ENCODE data around the gene RHBDL3.

DNA sequence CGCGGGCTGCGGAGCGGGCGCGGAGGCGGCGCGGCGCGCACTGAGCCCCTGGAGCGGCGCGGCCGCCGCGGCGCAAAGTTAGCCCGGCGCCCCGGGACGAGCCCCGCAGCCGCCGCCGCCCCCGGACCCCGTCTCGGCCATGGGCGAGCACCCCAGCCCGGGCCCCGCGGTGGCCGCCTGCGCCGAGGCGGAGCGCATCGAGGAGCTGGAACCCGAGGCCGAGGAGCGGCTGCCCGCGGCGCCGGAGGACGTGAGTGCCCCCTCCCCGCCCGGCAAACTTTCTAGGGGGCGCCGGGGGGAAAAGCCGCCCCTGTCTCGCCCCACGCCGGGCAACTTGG lies 388 bp downstream of the RHBDL3 start:
- TF ChIP-seq, protein P1, sequence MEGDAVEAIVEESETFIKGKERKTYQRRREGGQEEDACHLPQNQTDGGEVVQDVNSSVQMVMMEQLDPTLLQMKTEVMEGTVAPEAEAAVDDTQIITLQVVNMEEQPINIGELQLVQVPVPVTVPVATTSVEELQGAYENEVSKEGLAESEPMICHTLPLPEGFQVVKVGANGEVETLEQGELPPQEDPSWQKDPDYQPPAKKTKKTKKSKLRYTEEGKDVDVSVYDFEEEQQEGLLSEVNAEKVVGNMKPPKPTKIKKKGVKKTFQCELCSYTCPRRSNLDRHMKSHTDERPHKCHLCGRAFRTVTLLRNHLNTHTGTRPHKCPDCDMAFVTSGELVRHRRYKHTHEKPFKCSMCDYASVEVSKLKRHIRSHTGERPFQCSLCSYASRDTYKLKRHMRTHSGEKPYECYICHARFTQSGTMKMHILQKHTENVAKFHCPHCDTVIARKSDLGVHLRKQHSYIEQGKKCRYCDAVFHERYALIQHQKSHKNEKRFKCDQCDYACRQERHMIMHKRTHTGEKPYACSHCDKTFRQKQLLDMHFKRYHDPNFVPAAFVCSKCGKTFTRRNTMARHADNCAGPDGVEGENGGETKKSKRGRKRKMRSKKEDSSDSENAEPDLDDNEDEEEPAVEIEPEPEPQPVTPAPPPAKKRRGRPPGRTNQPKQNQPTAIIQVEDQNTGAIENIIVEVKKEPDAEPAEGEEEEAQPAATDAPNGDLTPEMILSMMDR (IDR thresholded peaks at IDR 0.05) = no peak
- no peak for TF ChIP-seq ARID4B (CRISPR knock-in tag; IDR thresholded peaks at IDR 0.05; ENCODE audit: borderline replicate concordance)
- TF ChIP-seq, protein P2, sequence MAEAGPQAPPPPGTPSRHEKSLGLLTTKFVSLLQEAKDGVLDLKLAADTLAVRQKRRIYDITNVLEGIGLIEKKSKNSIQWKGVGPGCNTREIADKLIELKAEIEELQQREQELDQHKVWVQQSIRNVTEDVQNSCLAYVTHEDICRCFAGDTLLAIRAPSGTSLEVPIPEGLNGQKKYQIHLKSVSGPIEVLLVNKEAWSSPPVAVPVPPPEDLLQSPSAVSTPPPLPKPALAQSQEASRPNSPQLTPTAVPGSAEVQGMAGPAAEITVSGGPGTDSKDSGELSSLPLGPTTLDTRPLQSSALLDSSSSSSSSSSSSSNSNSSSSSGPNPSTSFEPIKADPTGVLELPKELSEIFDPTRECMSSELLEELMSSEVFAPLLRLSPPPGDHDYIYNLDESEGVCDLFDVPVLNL (CRISPR knock-in tag; IDR thresholded peaks at IDR 0.05; ENCODE audit: borderline replicate concordance, low read depth) = no peak
- TF ChIP-seq ZBTB43 (CRISPR knock-in tag; IDR thresholded peaks at IDR 0.05) = no peak
- TF ChIP-seq NR2C2 (CRISPR knock-in tag; IDR thresholded peaks at IDR 0.05) = no peak
- TF ChIP-seq SOX15 (CRISPR knock-in tag; IDR thresholded peaks at IDR 0.05) = no peak
- TF ChIP-seq IRF2 (CRISPR knock-in tag; IDR thresholded peaks at IDR 0.05; ENCODE audit: borderline replicate concordance, low read depth) = no peak
- TF ChIP-seq ESRRA (CRISPR knock-in tag; IDR thresholded peaks at IDR 0.05; ENCODE audit: borderline replicate concordance) = no peak
- TF ChIP-seq, protein P3, sequence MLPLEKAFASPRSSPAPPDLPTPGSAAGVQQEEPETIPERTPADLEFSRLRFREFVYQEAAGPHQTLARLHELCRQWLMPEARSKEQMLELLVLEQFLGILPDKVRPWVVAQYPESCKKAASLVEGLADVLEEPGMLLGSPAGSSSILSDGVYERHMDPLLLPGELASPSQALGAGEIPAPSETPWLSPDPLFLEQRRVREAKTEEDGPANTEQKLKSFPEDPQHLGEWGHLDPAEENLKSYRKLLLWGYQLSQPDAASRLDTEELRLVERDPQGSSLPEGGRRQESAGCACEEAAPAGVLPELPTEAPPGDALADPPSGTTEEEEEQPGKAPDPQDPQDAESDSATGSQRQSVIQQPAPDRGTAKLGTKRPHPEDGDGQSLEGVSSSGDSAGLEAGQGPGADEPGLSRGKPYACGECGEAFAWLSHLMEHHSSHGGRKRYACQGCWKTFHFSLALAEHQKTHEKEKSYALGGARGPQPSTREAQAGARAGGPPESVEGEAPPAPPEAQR (CRISPR knock-in tag; IDR thresholded peaks at IDR 0.05) = no peak
- no peak for TF ChIP-seq SMAD3 (CRISPR knock-in tag; IDR thresholded peaks at IDR 0.05; ENCODE audit: borderline replicate concordance)
- TF ChIP-seq, protein P4, sequence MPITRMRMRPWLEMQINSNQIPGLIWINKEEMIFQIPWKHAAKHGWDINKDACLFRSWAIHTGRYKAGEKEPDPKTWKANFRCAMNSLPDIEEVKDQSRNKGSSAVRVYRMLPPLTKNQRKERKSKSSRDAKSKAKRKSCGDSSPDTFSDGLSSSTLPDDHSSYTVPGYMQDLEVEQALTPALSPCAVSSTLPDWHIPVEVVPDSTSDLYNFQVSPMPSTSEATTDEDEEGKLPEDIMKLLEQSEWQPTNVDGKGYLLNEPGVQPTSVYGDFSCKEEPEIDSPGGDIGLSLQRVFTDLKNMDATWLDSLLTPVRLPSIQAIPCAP (CRISPR knock-in tag; IDR thresholded peaks at IDR 0.05) = no peak
- TF ChIP-seq NFE2L1 (CRISPR knock-in tag; IDR thresholded peaks at IDR 0.05) = no peak
- no peak for TF ChIP-seq GABPB1 (CRISPR knock-in tag; IDR thresholded peaks at IDR 0.05)
